WTC11 (cell line): ENCODE results near the gene TNIP2.

Source experiments
- ATF3 ChIP-seq: sonication (generic); formaldehyde crosslinking; conservative IDR thresholded peaks from 2 replicates; pipeline ENCODE4 v1.8.1; 2022; ENCODE audit warnings: mild to moderate bottlenecking, missing genetic modification reagents
- CREB1 ChIP-seq: sonication (generic); formaldehyde crosslinking; IDR thresholded peaks from 2 replicates; pipeline ENCODE4 v1.8.0; 2023; ENCODE audit warnings: mild to moderate bottlenecking, missing genetic modification reagents
- CREM ChIP-seq: sonication (generic); formaldehyde crosslinking; IDR thresholded peaks from 2 replicates; pipeline ENCODE4 v1.8.1; 2022; ENCODE audit warnings: mild to moderate bottlenecking, missing genetic modification reagents, moderate library complexity
- E2F1 ChIP-seq: sonication (generic); formaldehyde crosslinking; IDR thresholded peaks from 2 replicates; pipeline ENCODE4 v1.8.0; 2022; ENCODE audit warnings: mild to moderate bottlenecking, missing genetic modification reagents
- ESRRA ChIP-seq: sonication (generic); formaldehyde crosslinking; IDR thresholded peaks from 2 replicates; pipeline ENCODE4 v1.8.1; 2022; ENCODE audit warnings: mild to moderate bottlenecking, missing genetic modification reagents, borderline replicate concordance
- FOXK1 ChIP-seq: sonication (generic); formaldehyde crosslinking; IDR thresholded peaks from 2 replicates; pipeline ENCODE4 v1.8.0; 2022; ENCODE audit warnings: mild to moderate bottlenecking, moderate library complexity, missing genetic modification reagents
- GTF2I ChIP-seq: fragments of 250-450 bp; sonication (Bioruptor Pico); conservative IDR thresholded peaks from 2 replicates; pipeline ENCODE4 v1.4.0; 2021; ENCODE audit warnings: mild to moderate bottlenecking
- MLX ChIP-seq: sonication (generic); formaldehyde crosslinking; IDR thresholded peaks from 2 replicates; pipeline ENCODE4 v1.8.1; 2023; ENCODE audit warnings: mild to moderate bottlenecking, missing genetic modification reagents, moderate library complexity
- TEAD4 ChIP-seq: sonication (generic); formaldehyde crosslinking; IDR thresholded peaks from 2 replicates; pipeline ENCODE4 v1.8.0; 2022; ENCODE audit warnings: mild to moderate bottlenecking, missing genetic modification reagents
- USF1 ChIP-seq: sonication (generic); formaldehyde crosslinking; IDR thresholded peaks from 2 replicates; pipeline ENCODE4 v1.8.0; 2022; ENCODE audit warnings: mild to moderate bottlenecking, missing genetic modification reagents
- TF ChIP-seq, protein P1 (sequence below): fragments of 250-450 bp; sonication (Bioruptor Pico); IDR thresholded peaks from 2 replicates; pipeline ENCODE4 v1.9.0; 2021; ENCODE audit warnings: mild to moderate bottlenecking
- TF ChIP-seq, protein P2 (sequence below): fragments of 200-600 bp; IDR thresholded peaks from 2 replicates; pipeline ENCODE4 v1.8.0; 2022; ENCODE audit warnings: antibody characterized with exemption
- TF ChIP-seq, protein P3 (sequence below): sonication (generic); formaldehyde crosslinking; IDR thresholded peaks from 2 replicates; pipeline ENCODE4 v1.8.0; 2023; ENCODE audit warnings: missing genetic modification reagents

DNA sequence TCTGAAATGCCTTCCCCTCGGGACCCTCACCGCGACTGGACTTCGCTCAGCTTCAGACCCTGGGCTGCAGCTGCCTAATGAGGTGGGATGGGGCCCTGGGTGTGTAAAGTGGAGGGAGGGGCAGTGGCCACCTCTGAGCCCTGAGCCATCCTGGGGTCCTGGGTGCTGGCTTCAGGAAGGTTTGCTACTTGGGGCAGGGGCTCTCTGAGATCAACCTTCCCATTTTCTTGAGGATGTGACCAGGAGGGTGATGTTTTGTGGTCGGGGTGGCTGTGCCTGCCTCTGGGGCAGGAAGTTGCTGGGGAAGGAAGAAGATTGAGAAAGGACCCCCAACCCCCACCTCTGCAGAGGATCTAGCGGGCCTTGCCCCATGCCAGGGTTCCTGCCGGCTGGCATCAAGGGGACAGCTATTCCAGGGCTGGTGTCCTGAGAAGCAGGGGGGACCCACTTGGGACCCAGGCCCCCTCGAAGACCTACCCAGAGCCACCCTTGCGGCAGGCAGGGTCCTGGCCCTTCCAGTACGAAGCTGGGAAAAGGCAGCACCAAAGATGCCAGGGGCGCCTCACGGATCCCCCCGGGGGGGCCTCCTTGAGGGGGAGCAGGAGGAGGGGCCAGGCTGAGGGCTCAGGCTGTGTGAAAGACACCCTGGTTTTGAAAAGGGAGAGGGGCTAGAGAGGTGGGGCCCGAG is 43.2 kb upstream of the TNIP2 start:
- TF ChIP-seq, protein P1, sequence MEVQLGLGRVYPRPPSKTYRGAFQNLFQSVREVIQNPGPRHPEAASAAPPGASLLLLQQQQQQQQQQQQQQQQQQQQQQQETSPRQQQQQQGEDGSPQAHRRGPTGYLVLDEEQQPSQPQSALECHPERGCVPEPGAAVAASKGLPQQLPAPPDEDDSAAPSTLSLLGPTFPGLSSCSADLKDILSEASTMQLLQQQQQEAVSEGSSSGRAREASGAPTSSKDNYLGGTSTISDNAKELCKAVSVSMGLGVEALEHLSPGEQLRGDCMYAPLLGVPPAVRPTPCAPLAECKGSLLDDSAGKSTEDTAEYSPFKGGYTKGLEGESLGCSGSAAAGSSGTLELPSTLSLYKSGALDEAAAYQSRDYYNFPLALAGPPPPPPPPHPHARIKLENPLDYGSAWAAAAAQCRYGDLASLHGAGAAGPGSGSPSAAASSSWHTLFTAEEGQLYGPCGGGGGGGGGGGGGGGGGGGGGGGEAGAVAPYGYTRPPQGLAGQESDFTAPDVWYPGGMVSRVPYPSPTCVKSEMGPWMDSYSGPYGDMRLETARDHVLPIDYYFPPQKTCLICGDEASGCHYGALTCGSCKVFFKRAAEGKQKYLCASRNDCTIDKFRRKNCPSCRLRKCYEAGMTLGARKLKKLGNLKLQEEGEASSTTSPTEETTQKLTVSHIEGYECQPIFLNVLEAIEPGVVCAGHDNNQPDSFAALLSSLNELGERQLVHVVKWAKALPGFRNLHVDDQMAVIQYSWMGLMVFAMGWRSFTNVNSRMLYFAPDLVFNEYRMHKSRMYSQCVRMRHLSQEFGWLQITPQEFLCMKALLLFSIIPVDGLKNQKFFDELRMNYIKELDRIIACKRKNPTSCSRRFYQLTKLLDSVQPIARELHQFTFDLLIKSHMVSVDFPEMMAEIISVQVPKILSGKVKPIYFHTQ (CRISPR knock-in tag) = no peak
- TF ChIP-seq, protein P2, sequence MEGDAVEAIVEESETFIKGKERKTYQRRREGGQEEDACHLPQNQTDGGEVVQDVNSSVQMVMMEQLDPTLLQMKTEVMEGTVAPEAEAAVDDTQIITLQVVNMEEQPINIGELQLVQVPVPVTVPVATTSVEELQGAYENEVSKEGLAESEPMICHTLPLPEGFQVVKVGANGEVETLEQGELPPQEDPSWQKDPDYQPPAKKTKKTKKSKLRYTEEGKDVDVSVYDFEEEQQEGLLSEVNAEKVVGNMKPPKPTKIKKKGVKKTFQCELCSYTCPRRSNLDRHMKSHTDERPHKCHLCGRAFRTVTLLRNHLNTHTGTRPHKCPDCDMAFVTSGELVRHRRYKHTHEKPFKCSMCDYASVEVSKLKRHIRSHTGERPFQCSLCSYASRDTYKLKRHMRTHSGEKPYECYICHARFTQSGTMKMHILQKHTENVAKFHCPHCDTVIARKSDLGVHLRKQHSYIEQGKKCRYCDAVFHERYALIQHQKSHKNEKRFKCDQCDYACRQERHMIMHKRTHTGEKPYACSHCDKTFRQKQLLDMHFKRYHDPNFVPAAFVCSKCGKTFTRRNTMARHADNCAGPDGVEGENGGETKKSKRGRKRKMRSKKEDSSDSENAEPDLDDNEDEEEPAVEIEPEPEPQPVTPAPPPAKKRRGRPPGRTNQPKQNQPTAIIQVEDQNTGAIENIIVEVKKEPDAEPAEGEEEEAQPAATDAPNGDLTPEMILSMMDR = no peak
- TF ChIP-seq CREB1 (CRISPR knock-in tag) (no peak), TEAD4 (CRISPR knock-in tag) (no peak), E2F1 (CRISPR knock-in tag) (no peak), CREM (no peak), USF1 (CRISPR knock-in tag) (no peak), GTF2I (no peak), FOXK1 (CRISPR knock-in tag) (no peak), MLX (CRISPR knock-in tag) (no peak), ESRRA (CRISPR knock-in tag) (no peak), ATF3 (CRISPR knock-in tag) (no peak)
- TF ChIP-seq, protein P3, sequence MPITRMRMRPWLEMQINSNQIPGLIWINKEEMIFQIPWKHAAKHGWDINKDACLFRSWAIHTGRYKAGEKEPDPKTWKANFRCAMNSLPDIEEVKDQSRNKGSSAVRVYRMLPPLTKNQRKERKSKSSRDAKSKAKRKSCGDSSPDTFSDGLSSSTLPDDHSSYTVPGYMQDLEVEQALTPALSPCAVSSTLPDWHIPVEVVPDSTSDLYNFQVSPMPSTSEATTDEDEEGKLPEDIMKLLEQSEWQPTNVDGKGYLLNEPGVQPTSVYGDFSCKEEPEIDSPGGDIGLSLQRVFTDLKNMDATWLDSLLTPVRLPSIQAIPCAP (CRISPR knock-in tag) = no peak
